Stimulated activated CD4-positive, alpha-beta T cell treated with anti-CD3 and anti-CD28 coated beads, Interleukin-12 subunit alpha, Interleukin-12 subunit beta, amount 100 ng/mL, for 4 hours (primary cell): ENCODE measurements around the gene GPR82.
"Not testable (repeated sequence)": the region's sequence is repeated elsewhere in the genome, so short reads cannot be mapped to it uniquely, and the experiment has no call there.

Source experiments
- DNase-seq: peaks from one replicate; pipeline ENCODE4 v3.0.0-alpha.2; 2020

The GPR82 gene, protein sequence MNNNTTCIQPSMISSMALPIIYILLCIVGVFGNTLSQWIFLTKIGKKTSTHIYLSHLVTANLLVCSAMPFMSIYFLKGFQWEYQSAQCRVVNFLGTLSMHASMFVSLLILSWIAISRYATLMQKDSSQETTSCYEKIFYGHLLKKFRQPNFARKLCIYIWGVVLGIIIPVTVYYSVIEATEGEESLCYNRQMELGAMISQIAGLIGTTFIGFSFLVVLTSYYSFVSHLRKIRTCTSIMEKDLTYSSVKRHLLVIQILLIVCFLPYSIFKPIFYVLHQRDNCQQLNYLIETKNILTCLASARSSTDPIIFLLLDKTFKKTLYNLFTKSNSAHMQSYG

DNA sequence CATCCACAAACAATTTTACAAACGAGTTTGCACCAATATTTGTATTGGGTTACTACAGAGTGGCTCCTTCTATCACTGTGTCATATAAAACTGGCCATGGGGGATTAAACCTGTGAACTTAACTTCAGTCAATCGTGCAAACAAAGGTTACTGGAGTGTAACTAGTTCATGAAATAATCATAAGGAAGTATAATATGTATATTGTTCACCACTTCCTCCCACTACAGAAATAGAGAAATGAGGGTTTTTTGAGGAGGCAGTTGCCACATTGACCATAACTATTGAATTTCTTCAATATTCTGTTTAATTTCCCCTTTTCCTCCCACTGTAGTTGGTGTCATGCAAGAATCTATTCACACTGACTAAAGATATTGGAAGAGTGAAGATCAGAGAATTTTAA, at the start of gene GPR82:
GPR82 (plus strand) TSS at position 356 of the 400 bp plus-strand sequence. CDS start 2,846 bp downstream, outside the sequence.
- DNase-seq, result no peak

DNA sequence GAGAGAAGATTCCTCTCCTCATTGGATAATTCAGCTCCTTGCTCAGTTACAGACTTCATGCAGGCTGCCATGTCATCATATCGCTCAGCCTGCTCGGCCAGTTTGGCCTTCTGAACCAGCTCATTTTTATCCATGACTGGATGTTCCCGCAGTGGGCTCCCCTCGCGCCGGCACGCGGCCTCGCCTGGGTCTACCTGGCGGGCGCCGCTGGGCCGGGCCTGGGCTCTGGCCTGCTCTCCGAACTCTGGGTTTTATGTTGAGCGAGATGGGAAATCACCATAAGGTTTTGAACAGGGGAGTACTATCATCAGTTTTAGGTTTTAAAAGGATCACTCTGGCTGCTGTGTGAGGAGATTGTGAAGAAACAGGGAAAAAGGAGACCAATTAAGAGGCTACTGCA, 47.6 kb upstream of the GPR82 start:
- not testable (repeated sequence) for DNase-seq

DNA sequence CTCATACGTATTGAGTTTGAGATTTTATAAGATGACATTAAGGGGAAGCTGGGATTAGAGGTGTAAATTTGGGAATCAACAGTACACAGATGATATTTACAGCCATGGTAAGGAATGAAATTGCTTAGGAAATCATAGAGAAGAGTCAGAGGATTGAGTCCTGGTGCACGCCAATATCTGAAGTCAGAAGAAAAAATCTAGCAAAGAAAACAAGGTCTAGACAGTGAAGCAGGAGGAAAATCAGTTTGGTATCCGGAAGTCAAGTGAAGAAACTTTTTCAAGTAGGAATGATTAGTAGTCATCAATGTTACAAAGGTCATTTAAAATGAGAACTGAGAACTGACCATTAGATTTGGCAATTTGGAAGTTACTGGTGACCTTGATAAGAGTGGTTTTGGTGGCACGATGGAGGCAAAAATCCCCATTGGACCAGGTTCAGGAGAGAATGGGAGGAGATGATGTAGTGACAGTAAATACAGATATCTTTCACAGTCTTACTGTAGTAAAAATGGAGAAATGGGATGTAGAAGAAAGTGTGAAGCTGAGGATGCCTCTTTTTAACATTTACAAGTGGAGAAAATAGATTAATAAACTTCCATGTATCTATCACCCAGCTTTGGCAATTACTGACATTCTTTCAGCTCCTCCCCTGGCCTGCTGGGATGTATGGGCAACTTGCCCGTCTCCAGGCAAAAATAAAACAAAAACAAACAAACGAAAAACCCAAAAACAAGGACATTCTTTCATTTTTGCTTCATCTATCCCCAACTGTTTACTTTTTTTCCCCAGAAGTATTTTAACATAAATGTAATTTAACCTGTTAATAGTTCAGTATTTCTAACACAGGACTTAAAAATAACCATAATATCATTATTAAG, 46.6 kb upstream of the GPR82 start:
- DNase-seq, result no peak

DNA sequence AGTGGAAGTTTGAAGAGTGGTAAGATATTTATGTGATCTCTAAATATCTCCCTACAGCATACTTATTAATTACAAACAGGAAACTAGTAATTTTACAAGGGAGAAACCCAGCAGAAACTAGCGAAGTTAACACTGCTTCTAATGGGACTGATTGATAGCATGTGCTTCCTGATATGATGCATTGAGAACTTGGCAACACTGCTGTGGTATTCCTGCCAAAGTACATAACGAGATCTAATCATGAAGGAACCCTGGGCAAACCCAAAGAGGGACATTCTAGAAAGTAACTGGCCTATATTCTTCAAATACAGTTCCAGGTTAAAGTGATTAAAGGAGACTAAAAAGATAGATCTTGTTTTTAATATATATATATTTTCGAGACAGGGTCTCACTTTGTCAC, 39.8 kb upstream of the GPR82 start:
- no peak for DNase-seq

DNA sequence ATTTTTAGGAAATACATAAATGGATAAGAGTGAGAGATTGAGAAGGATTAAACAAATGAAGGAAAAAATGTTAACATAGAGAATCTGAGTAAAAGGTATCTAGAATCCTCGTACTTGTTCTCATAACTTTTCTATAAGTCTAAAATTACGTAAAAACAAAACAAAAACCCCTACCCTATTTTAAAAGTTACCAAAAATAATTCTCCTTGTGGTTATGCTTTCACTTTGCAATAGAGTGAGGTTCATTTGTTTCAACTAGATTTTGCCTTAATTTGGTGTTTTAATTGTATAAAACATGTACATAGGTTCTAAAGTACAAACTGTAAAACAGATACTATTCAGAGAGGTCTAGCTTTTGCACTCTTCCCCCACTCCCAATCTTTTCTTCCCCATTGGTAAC, 39.0 kb upstream of the GPR82 start:
- DNase-seq, result no peak

DNA sequence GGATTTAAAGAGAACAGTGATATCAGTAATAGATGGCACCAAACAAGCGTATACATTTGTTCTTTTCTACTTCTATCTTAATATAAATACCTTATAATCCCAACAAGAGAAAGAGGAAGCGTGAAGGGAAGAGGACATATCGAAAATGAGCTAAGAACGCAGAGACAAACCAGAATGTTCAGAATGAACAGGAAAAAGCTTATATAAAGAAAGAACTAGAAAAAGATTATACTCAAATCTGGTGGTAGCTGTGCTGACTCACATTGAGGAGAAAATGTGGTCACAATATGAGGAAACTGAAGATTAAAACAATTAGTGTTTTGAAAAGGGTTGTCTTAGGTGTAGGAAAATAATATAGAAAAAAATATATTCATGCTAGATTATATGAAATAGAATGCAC, 37.2 kb upstream of the GPR82 start:
- DNase-seq, result no peak

DNA sequence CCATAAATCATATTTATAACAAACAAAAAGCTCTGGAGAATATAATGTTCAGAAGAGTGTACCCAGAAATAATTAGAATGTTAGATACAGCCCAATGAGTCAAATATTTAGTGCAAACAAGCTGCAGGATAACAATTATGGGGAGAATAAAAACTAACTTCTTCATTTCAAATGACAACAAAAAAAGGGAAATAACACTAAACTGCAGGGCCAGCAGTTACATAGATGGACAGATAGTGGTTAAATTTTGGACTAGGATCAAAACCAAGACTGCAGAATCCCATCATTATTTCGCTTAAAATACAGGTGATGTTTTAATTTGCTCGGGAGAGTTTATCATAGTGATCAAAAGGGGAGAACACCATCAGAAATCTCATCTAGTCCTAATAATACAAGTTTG, 35.8 kb upstream of the GPR82 start:
- DNase-seq, result no peak

DNA sequence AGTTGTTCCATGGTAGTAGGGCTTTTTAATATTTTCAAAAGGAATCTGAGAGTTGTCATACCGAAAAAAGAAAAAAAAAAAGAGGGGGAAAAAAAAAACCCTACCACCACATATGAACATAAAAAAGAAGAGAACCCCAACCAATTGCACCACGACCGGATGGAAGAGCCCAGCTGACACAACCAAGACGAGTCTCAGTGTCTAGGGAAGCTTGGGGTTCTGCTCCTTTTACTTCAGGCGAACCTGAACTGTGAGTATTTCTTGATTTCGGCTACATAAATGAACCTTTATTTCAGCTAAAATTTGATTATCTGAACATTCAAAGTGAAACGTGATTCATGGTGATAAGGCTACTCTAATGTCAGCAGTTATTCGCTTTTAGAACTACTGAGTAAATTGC, 35.1 kb upstream of the GPR82 start, which contains the start of gene GPR34:
GPR34 (plus strand) TSS at position 139 of the 400 bp plus-strand sequence. CDS start 6,661 bp downstream, outside the sequence.
- no peak for DNase-seq

DNA sequence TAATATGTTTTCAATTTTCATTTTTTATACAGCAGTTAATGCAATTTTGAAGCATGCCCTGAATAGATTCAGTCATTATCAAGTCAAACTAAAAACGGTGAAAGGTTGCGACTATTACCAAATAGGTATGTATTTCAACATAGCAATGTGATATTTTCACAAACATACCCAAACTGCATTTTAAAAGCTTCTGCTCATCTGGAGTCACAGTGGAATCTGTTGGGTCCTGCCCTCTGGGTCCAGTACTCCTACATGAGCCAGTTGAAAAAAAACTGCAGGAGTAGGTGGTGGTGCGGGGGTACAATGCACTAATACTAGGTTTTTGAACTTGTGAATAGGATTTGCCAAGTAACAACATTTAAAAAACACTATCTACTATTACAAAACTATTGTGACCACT, 34.3 kb upstream of the GPR82 start:
- DNase-seq, result no peak

DNA sequence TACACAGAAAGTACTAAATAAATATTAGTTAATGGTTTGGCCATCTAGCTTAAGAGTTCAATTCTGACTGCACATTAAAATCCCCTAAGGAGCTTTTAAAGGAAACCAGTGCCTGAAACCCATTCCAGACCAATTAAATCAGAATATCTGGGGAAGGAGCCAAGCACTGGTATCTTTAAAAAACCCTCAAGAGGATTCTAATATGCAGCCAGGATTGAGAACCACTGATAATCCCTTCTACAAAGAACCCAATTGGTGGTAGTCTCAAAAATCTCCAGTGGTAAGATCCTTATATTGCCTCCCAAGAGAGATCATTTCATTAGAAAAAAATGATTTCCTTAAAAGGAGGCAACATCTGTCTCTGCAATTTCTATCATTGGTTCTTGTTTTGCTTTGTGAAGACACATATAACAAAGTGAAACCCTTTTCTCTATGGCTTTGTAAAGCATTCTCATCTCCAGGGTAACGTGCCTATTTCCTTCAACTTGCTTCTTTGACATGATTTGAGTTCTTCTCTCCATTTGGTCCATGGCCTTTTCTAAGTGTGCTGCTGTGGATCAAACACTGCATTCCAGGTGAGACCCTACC, 31.7 kb upstream of the GPR82 start:
- no peak for DNase-seq

DNA sequence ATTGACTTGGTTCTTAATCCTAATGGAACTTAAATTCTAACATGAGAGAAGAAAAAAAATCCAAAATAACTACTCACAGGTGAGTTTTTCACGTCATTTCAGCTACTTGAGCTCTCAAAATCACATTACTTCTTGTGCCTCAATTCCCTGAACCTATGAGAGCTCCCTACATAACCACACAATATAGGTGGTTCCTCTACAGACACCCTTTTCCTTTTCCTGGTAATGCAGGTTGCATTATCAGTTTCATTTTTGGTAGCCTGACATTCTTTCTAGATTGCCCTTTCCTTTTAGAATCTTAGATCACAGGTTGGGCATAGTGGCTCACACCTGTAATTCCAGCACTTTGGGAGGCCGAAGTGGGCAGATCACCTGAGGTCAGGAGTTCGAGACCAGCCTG, 31.0 kb upstream of the GPR82 start:
- DNase-seq, result no peak

DNA sequence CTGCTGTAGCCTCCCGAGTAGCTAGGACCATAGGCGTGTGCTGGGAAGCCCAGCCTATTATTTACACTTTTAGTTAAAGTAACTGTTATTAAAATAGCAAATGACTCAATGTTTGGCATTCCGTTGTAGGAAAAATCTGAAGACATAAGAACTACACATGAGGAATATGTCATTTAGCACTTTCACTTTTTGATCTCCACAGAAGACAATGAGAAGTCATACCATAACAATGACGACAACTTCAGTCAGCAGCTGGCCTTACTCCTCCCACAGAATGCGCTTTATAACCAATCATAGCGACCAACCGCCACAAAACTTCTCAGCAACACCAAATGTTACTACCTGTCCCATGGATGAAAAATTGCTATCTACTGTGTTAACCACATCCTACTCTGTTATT, 28.6 kb upstream of the GPR82 start:
- DNase-seq, result no peak

DNA sequence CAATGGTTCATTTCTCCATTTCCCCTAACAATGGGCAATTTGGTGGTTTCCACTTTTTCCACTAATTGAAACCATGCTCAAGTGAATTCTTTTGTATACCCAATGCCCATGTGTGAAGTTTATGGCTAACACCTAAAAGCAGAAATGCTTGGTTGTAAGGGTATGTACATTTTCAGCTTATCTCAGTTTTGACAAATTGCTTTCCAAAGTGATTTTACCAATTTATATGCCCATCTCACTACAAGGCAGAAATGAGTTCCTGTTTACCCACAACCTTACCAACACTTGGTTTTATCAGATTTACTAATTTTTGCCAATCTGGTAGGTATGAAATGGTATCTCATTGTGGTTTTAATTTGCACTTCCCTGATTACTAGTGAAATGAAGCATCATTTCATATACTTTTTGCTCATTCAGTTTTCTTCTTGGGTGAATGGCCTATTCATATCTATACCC, 20.4 kb upstream of the GPR82 start:
- DNase-seq, result no peak

DNA sequence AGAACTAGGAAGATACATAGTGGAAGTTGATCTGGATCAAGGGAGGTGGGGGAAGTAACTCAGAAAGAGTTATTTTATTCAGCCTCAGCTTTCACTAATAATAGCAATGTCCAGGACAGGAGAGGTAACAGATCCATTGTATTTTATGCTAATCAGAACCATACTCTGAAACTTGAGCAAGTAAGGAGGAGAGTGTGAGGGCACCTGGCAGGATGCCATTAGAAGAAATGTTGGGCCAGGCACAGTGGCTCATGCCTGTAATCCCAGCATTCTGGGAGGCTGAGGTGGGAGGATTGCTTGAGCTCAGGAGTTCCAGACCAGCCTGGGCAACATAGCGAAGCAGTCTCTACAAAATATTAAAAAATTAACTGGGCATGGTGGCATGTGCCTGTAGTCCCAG, 18.9 kb upstream of the GPR82 start:
- no peak for DNase-seq

DNA sequence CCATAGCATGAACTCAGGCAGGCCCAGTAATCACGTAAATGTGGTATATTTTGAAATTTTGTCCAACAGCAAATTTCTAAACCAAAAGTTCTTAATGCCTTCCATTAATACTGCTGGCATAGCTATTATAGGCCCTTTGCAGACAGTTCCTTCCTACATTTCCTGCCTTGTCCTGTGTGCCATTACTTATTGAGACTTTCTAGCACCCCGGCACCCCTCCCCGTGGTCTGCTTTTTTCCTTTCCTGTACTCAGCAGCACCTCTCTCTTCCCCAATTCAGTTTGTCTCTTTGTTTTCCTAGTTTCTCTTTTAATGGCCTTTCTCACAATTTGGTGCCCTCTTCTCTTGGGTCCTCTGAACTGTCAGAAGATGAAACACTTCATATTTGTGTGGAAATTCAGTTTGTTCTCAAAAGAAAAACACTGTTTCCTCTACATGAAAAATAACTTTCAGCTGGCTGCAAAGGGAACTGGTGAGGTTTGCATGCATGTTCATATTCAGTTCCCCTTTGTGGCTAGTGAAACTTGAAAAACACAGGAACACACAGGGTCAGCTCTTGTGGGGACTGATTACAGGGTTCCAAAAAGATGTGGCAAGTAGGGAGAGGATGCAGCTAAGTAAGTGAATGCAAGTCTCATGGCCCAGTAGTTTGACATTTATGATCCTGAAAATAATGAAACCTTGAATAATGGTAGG, 18.2 kb upstream of the GPR82 start:
- no peak for DNase-seq

DNA sequence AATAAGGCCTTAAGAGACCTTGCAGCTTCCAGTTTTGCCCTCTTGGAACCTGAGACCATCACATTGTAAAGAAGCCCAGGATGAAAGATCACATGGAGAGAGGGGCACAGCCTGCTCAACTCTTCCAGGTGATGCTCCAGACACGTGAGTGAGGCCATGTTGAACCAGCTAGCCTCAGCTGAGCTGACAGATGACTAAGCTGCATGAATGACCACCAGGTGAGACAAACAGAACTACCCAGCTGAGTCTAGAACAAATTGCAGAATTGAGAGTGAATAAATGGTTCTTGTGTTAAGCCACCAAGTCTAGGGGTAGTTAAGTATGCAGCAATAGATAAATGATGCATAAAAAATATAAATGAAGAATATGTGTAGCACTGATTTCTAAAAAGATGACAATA, 16.8 kb upstream of the GPR82 start:
- DNase-seq, result no peak

DNA sequence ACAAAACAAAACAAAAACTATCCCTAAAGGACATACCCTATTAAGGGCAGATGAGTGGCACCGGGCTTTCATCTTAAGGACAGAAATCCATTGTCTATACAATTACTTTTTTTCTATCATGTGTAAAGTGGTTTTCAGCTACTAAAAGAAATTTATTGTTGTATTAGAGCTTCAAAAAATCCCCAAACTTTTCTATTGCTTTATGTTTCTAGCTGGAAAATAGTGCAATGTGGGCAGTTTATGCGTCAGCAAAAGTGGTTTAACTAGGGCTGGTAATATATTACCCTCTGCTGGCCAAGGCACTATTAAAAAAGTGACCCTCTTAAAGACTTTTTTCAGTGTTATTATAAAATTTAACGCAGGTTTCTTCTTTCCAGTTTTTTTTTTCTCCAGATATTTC, 15.5 kb upstream of the GPR82 start:
- no peak for DNase-seq

DNA sequence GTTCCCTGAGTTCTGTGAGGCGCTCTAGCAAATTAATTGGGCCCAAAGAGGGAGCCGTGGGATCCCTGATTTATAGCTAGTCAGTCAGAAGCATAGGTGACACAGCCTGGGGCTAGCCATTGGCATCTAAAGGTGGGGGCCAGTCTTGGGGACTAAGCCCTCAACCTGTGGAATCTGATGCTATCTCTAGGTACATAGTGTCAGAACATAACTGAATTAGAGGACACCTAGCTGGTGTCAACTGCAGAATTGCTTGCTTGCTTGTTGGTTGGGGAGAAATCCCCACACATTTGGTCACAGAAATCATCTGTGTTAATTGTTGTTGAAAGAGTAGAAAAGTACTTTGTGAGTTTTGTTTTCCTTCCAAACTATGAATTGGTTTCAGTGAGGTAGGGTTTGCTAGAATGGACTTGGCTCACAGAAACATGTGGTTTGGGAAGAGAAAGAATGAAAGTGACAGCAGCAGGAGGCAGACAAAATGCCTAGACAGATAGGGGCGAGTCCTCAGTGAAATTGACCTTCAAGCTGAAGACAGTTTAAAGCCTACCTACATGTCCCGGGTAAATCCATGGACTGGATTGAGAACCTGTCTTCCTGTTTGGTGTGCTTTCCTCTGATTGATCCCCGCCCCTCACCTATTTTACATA, 12.8 kb upstream of the GPR82 start:
- DNase-seq, result no peak

DNA sequence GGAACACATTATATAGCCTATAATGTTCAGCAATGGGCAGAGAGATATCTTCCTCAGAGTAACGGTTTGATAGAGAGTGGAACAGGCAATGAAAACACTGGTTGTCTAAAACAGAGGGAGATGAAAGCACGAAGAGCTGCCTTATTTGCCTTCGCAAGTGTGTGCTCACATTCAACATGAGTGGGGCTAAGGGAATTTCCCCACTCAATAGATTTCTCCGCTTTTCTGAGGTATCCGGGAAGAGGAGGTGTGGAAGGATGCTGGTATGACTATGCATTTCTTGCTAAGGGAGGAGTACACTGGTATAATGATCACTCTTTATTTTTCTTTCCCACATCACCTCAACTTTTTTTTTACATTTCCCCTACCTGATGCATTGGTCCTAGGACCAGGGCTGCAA, 7.8 kb upstream of the GPR82 start:
- no peak for DNase-seq

DNA sequence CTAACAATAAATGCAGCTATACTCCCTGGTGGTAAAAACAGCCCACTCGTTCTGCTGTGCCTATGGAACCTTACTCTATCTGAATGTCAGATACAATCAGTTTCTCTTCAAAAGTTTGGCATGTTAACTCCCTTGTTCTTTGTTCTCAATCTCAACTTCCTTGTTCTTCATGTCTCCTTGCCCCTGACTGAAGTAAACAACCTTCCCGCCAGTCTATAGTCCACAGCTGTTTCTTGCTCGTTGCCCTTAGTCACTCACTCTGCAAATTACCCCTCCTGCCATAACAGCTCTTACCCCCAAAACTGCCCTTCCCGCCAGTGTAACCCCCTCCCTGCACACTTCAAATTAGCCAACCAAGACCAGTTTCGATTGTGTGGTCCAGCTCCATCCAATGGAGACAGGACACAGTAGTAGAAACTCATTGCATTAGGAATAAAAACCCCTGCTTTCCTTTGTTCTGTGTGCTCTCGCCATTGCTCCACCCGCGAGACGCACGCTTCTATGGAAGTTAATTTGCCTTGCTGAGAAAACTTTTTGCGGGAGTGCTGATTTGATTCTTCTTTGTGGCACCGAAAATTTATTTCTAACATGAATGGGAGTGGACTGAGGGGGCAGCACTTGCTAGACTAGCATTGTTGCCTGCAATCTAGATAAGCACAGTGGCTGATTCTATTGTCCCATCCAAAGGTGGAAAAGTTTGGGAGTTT, 7.1 kb upstream of the GPR82 start:
- DNase-seq, result no peak

DNA sequence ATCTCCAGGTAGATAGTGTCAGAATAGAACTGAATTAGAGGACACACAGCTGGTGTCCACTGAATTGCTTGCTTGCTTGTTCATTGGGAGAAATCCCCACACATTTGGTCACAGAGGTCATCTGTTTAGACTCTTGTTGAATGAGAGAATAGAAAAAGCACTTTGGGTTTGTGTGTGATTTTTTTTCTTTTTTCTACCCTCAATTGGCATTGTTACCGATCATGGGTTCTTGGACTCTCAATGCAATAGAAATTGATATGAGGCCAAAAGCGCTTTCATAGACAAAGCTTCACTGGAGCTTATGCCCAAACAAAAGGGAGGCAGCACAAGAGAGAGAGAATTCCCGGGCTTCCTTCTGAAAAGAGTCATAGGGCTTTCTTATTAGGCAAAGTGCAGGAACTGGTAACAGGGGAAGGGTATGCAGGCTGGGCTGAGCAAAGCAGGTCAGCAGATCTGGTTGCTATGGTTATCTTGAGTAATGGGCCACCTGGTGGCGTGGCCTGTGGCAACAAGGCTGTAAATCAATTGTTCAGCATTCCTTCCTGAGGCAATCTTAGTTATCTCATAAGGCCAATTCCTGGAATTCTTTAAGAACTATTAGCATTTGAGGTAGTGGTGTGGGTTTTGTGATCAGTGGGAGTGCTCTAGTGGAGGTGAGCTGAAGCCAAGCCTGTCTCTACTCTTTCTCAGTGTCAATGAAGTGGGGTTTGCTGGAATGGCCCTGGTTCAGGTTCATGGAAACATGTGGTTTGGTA, 5.3 kb upstream of the GPR82 start:
- no peak for DNase-seq
